ENCODE results near the gene CPNE8. TPM values are rescaled to one million over a fixed set of nuclear protein-coding genes. Genes with fewer than 3 reads are reported as not detected.

The CPNE8 gene
- total and polyA plus RNA-seq, 2 experiments from 2014 or later: 3.5 to 4.1 TPM

DNA sequence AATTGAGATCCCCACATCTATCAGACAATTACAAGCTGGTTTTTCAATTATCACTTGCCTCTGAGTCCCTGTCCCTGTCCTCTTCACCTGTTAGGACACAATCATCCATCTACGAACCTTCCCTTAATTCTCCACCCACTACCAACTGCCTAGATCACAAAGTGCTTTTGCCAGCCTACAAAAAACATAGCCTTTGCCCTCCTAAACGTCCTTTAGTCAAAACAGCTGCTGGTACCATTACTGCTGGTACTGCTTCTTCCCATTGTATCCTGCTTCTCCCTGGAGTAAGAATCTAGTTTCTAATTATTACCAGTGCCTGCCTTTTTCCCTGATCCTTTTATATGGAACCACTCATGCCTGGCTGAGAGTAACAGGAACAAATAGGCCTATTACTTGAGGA lies 82.1 kb downstream of the CPNE8 start:
- no peak for DNase-seq
- no peaks in the 10 kb centered on the region for H3K79me2 ChIP-seq (ENCODE audit: insufficient read depth)
- WGBS, 2 experiments (ENCODE audit: low coverage in 1 of 2, low lambda C conversion rate in 2 of 2, missing lambda C conversion rate in 2 of 2): 45 to 53% methylated on average over 2 of the region's 2 CpGs
- H3K4me1 ChIP-seq (ENCODE audit: insufficient read depth): no peaks in the 10 kb centered on the region
- no peak overlapping the region for H3K4me3 ChIP-seq
- H3K9me2 ChIP-seq (ENCODE audit: insufficient read depth): no peaks in the 10 kb centered on the region
- in situ Hi-C loops (cut with MboI): no loop called here
- H3K4me2 ChIP-seq (ENCODE audit: unreplicated experiment): no peak overlapping the region
- H4K20me1 ChIP-seq (ENCODE audit: insufficient read depth): no peaks in the 10 kb centered on the region
- H3K9me3 ChIP-seq (ENCODE audit: low read depth): no peaks in the 10 kb centered on the region
- no peak overlapping the region for H3K27ac ChIP-seq
- no peak overlapping the region for H3K9ac ChIP-seq
- no peaks in the 10 kb centered on the region for H3K36me3 ChIP-seq (ENCODE audit: low read depth)
- H2AFZ ChIP-seq: no peak overlapping the region
- H3K27me3 ChIP-seq (replicated peaks; ENCODE audit: insufficient read depth): no peaks in the 10 kb centered on the region
- no peak for TF ChIP-seq EZH2 (IDR thresholded peaks at IDR 0.05; ENCODE audit: insufficient read depth, poor library complexity, severe bottlenecking)
- TF ChIP-seq EZH2phosphoT487 (IDR thresholded peaks at IDR 0.05; ENCODE audit: insufficient read depth, low read depth): no peak
- no peaks in the 10 kb centered on the region for H3F3A ChIP-seq (ENCODE audit: insufficient read depth)

DNA sequence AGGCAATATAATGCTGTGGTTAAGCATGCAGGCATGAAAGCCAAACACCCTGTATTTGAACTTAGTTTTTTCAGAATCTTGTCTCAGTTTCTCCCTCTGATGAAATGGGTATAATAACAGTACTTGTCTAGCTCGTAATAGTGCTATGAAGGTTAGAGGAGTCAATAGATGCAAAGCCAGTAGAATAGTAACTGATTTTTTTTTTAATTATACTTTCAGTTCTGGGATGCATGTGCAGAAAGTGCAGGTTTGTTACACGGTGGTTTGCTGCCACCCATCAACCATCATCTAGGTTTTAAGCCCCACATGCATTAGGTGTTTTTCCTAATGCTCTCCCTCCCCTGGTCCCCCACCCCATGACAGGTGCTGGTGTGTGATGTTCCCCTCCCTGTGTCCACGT lies 87.4 kb downstream of the CPNE8 start:
- Histone ChIP-seq H3K27me3 (replicated peaks; ENCODE audit: insufficient read depth) (no peaks in the 10 kb centered on the region), H3F3A (ENCODE audit: insufficient read depth) (no peaks in the 10 kb centered on the region), H3K9me2 (ENCODE audit: insufficient read depth) (no peaks in the 10 kb centered on the region), H4K20me1 (ENCODE audit: insufficient read depth) (no peaks in the 10 kb centered on the region), H2AFZ (no peak overlapping the region), H3K27ac (no peak overlapping the region), H3K4me2 (ENCODE audit: unreplicated experiment) (no peak overlapping the region), H3K36me3 (ENCODE audit: low read depth) (no peaks in the 10 kb centered on the region), H3K4me1 (ENCODE audit: insufficient read depth) (no peaks in the 10 kb centered on the region), H3K9me3 (ENCODE audit: low read depth) (no peaks in the 10 kb centered on the region), H3K9ac (no peak overlapping the region), H3K4me3 (no peak overlapping the region), H3K79me2 (ENCODE audit: insufficient read depth) (no peaks in the 10 kb centered on the region)
- 57 to 66% methylated on average over 3 of the region's 3 CpGs for WGBS, 2 experiments (ENCODE audit: low coverage in 1 of 2, low lambda C conversion rate in 2 of 2, missing lambda C conversion rate in 2 of 2)
- DNase-seq: no peak
- TF ChIP-seq EZH2 (IDR thresholded peaks at IDR 0.05; ENCODE audit: insufficient read depth, poor library complexity, severe bottlenecking) (no peak), EZH2phosphoT487 (IDR thresholded peaks at IDR 0.05; ENCODE audit: insufficient read depth, low read depth) (no peak)
- in situ Hi-C loops (cut with MboI): no loop called here

DNA sequence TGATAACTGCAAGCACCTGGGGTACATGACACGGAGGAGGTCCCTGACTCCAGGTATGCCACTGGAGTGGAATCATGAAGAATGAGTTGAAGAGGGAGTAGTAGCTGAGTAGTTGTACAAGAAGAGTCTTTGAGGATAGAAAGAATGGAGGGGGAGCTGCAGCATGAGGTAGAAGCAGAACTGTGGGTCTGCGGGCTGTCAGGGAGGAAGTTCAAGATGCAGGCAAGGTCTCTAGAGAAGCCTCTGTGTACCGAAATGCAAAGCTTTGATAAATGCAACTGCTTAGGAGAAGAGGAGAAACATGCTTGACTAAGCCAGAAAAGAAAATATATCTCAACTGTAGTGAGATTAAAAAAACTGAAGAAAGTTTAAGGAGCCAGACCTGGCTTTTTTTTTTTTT lies 91.5 kb downstream of the CPNE8 start:
- H3F3A ChIP-seq (ENCODE audit: insufficient read depth): no peaks in the 10 kb centered on the region

DNA sequence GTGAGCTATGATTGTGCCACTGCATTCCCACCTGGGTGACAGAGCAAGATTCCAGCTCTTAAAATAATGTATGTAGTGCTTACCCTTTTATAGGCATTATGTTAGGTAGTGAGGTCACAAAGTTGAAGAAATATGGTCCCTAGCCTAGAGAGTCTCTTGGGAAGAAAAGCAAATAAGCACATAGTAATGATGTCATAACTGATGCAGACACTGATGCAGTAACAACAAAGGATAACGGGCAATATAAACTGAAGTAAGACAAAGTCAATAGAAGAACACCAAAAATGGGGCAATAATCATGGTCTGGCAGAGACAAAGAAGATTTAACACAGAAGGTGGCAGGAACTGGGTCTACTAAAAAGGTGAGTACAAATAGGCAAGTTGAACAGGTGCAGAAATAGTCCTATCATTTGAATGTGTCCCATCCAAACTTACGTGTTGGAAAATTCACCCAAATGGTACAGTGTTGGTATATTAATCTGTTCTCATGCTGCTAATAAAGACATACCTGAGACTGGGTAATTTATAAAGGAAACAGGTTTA lies 93.5 kb downstream of the CPNE8 start:
- no peak overlapping the region for H3K4me2 ChIP-seq (ENCODE audit: unreplicated experiment)
- in situ Hi-C loops (cut with MboI): no loop called here
- no peak for DNase-seq
- H3K9ac ChIP-seq: no peak overlapping the region
- H2AFZ ChIP-seq: no peak overlapping the region
- no peaks in the 10 kb centered on the region for H3K27me3 ChIP-seq (replicated peaks; ENCODE audit: insufficient read depth)
- TF ChIP-seq EZH2phosphoT487 (IDR thresholded peaks at IDR 0.05; ENCODE audit: insufficient read depth, low read depth) (no peak), EZH2 (IDR thresholded peaks at IDR 0.05; ENCODE audit: insufficient read depth, poor library complexity, severe bottlenecking) (no peak)
- H3F3A ChIP-seq (ENCODE audit: insufficient read depth): no peaks in the 10 kb centered on the region
- no peaks in the 10 kb centered on the region for H3K79me2 ChIP-seq (ENCODE audit: insufficient read depth)
- no peaks in the 10 kb centered on the region for H3K4me1 ChIP-seq (ENCODE audit: insufficient read depth)
- WGBS, 2 experiments (ENCODE audit: low coverage in 1 of 2, low lambda C conversion rate in 2 of 2, missing lambda C conversion rate in 2 of 2): 84 to 93% methylated on average over 2 of the region's 2 CpGs
- H4K20me1 ChIP-seq (ENCODE audit: insufficient read depth): no peaks in the 10 kb centered on the region
- no peak overlapping the region for H3K27ac ChIP-seq
- no peaks in the 10 kb centered on the region for H3K9me2 ChIP-seq (ENCODE audit: insufficient read depth)
- H3K9me3 ChIP-seq (ENCODE audit: low read depth): no peaks in the 10 kb centered on the region
- H3K36me3 ChIP-seq (ENCODE audit: low read depth): no peaks in the 10 kb centered on the region
- H3K4me3 ChIP-seq: no peak overlapping the region

More for the DNA sequence above, 91.5 kb downstream of the CPNE8 start:
- no peaks in the 10 kb centered on the region for H4K20me1 ChIP-seq (ENCODE audit: insufficient read depth)
- no peaks in the 10 kb centered on the region for H3K36me3 ChIP-seq (ENCODE audit: low read depth)
- H3K9me2 ChIP-seq (ENCODE audit: insufficient read depth): no peaks in the 10 kb centered on the region
- H3K4me2 ChIP-seq (ENCODE audit: unreplicated experiment): no peak overlapping the region
- TF ChIP-seq EZH2 (IDR thresholded peaks at IDR 0.05; ENCODE audit: insufficient read depth, poor library complexity, severe bottlenecking): no peak
- no peak for TF ChIP-seq EZH2phosphoT487 (IDR thresholded peaks at IDR 0.05; ENCODE audit: insufficient read depth, low read depth)
- 81 to 90% methylated on average over 3 of the region's 3 CpGs for WGBS, 2 experiments (ENCODE audit: low coverage in 1 of 2, low lambda C conversion rate in 2 of 2, missing lambda C conversion rate in 2 of 2)
- H3K27ac ChIP-seq: no peak overlapping the region
- H2AFZ ChIP-seq: no peak overlapping the region
- no peaks in the 10 kb centered on the region for H3K79me2 ChIP-seq (ENCODE audit: insufficient read depth)
- H3K9ac ChIP-seq: no peak overlapping the region
- no peaks in the 10 kb centered on the region for H3K4me1 ChIP-seq (ENCODE audit: insufficient read depth)
- DNase-seq: no peak
- no peaks in the 10 kb centered on the region for H3K27me3 ChIP-seq (replicated peaks; ENCODE audit: insufficient read depth)
- in situ Hi-C loops (cut with MboI): no loop called here
- no peaks in the 10 kb centered on the region for H3K9me3 ChIP-seq (ENCODE audit: low read depth)
- no peak overlapping the region for H3K4me3 ChIP-seq

DNA sequence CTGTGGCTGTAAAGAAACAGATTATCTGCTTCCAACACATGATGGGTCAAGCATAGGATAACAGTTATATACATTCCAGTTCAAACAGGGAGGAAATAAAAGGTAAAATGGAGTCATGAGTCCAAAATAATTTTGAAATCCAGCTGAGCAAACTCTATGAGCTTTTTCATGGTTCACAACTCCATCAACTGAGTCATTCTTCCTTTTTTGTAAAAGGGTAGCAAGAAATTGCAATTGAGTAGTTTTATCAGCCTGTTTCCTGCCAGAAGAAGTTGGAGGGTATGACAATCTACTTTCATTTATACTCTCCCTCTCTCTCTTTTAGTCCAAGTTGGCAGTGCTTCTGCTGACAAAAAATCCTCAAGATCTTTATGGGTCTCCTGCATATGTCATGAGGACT lies 95.6 kb downstream of the CPNE8 start:
- H2AFZ ChIP-seq: no peak overlapping the region
- in situ Hi-C loops (cut with MboI): no loop called here
- H4K20me1 ChIP-seq (ENCODE audit: insufficient read depth): no peaks in the 10 kb centered on the region
- H3K79me2 ChIP-seq (ENCODE audit: insufficient read depth): no peaks in the 10 kb centered on the region
- no peaks in the 10 kb centered on the region for H3K27me3 ChIP-seq (replicated peaks; ENCODE audit: insufficient read depth)
- H3F3A ChIP-seq (ENCODE audit: insufficient read depth): no peaks in the 10 kb centered on the region
- no peaks in the 10 kb centered on the region for H3K9me2 ChIP-seq (ENCODE audit: insufficient read depth)
- no peaks in the 10 kb centered on the region for H3K4me1 ChIP-seq (ENCODE audit: insufficient read depth)
- no peaks in the 10 kb centered on the region for H3K36me3 ChIP-seq (ENCODE audit: low read depth)
- no peak overlapping the region for H3K27ac ChIP-seq
- no peak overlapping the region for H3K9ac ChIP-seq
- no peak overlapping the region for H3K4me3 ChIP-seq
- TF ChIP-seq EZH2 (IDR thresholded peaks at IDR 0.05; ENCODE audit: insufficient read depth, poor library complexity, severe bottlenecking): no peak
- TF ChIP-seq EZH2phosphoT487 (IDR thresholded peaks at IDR 0.05; ENCODE audit: insufficient read depth, low read depth): no peak
- DNase-seq: no peak
- no peak overlapping the region for H3K4me2 ChIP-seq (ENCODE audit: unreplicated experiment)
- no peaks in the 10 kb centered on the region for H3K9me3 ChIP-seq (ENCODE audit: low read depth)

Measured in GM23248 (cell line).